GOT3 (cell line): Measurements from ENCODE around the gene HUNK.

Experiments used
- DNase-seq: peaks from one replicate; lab custom pipeline; 2025; ENCODE audit warnings: mixed read lengths; lab: John Stamatoyannopoulos, UW

The HUNK gene

GRCh38 chr21:31959881-31960280 lies 87.1 kb downstream of the HUNK start:
- DNase-seq = no peak

GRCh38 chr21:31961027-31961426 lies 88.2 kb downstream of the HUNK start:
- no peak for DNase-seq

DNA sequence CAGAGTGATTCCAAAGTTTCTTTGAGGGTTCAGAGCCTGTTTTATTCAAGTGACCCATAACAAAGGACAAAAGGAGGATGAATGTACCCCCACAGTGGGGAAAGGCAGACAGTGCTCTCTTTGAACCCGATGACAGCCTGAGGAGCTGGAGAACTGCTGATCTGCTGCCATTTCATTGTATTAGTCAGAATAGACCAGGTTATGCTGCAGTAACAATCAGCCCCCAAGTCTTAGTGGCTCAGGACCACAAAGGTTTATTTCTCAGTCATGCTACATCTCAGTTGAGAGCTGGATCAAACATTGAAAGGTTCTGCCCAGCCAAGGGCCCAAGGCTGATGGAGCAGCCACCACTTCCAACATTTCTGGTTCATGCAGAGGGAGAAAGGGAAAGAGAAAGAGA lies 88.9 kb downstream of the HUNK start:
- DNase-seq = no peak

- DNase-seq = no peak
These were observed 91.9 kb downstream of the HUNK start for GRCh38 chr21:31964692-31965091.

- no peak for DNase-seq
These were observed 94.5 kb downstream of the HUNK start for GRCh38 chr21:31967334-31967733.

GRCh38 chr21:31972622-31973021 lies 99.8 kb downstream of the HUNK start:
- no peak for DNase-seq

GRCh38 chr21:31973402-31973944 lies 100.7 kb downstream of the HUNK start:
- no peak for DNase-seq

DNA sequence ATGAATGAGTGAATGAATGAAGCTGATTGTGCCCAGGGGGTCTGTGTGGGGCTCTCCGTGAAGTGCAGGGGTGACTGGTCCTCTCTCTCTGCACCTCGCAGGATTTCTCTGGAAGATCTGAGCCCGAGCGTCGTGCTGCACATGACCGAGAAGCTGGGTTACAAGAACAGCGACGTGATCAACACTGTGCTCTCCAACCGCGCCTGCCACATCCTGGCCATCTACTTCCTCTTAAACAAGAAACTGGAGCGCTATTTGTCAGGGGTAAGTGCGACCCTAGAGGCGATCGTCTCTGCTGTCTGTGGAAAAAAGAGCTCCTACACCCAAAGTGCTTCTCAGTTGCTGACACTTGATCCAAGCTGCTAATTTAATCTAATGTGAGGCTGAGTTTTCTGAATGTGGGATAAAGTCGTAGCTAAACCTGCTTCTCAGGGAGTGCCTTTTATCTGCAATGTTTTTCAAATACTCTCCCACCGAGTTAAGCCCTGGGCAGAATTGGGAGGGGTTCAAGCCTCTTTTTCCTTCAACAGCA lies 101.7 kb downstream of the HUNK start:
- no peak for DNase-seq

DNA sequence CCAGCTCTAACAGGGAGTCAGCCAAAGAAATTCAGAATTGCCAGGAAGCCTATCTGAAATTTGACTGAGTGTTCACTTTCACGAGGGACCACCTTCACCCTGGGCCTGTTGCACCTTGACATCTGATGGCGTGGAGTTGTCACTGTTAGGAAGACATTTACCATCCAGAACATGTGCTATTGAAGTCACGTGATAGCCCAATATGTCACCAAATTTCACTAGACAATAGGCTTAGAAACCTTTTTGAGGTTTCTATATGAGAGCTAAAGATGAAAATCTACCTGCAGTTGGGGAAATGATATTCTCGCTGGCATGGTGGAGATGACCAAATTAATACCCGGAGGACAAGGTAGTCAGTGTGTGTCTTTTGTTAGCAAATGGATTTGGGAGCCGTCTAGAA lies 102.7 kb downstream of the HUNK start:
- no peak for DNase-seq

DNA sequence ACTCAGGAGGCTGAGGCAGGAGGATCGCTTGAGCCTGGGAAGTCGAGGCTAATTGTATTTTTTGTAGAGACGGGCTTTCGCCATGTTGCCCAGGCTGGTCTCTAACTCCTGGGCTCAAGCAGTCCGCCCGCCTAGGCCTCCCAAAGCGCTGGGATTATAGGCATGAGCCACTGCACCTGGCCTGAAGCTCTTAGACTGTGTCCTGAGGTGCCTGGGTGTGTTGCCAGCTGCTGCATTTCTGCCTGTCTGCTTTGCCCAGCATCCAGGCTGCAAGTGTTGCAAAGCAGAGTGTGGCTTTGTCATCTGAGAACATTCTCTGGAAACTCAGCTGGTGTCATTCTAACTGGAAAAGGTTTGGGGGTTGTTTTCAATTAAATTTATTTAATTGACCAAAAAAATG lies 105.0 kb downstream of the HUNK start:
- no peak for DNase-seq

- no peak for DNase-seq
These were observed 110.3 kb downstream of the HUNK start for GRCh38 chr21:31983120-31983519.

GRCh38 chr21:31983554-31983953 lies 110.7 kb downstream of the HUNK start:
- no peak for DNase-seq

- no peak for DNase-seq
These were observed 112.6 kb downstream of the HUNK start for GRCh38 chr21:31985398-31985797.

- no peak for DNase-seq
These were observed 113.4 kb downstream of the HUNK start for GRCh38 chr21:31986035-31986856.

DNA sequence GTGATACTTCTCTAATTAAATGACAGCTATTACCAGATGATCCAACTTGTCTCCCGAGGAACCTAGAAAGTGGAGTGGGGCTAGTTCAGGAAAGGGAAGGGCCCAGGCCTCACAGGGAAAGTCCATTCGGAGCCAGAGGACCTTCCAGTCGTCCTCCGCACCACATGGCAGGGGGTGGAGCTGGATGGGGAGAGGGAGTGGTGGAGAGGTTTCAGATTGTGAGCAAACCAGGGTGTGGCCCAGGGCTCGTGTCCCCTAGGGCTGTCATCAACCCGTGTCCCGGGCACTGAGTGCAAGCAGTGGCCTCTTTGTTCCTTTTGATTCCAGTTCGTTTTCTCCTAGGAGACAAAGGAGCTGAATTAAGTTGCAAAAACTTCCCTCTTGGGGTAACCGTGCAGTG lies 114.9 kb downstream of the HUNK start:
- DNase-seq = no peak

DNA sequence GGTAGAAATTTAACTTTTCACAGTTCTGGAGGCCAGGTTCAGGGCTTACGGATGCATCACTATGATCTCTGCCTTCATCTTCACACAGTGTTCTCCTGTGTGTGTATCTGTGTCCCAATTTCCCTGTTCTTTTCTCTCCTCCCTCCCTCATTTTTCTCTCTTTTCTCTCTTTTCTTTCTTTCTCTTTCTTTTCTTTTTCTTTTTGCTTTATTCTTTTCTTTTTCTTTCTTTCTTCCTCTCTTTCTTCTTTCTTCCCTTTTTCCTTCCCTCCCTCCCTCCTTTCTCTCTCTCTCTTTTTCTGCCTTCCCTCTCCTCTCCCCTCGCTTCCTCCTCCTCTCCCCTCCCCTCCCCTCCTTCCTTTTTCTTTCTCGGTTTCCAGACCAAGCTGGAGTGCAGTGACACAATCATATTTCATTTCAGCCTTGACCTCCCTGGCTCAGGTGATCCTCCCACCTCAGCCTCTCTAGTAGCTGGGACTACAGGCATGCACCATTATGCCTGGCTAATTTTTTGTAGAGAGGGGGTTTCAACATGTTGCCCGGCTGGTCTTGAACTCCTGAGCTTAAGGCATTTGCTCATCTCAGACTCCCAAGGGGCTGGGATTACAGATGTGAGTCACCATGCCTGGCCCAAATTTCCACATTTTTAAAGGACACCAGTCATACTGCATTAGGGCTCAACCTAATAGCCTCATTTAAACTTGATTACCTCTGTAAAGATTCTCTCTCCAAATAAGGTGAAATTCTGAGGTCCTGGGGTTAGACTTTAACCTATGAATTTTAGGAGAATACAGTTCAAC lies 115.9 kb downstream of the HUNK start:
- DNase-seq = no peak

GRCh38 chr21:31991356-31992331 lies 118.8 kb downstream of the HUNK start:
- no peak for DNase-seq

DNA sequence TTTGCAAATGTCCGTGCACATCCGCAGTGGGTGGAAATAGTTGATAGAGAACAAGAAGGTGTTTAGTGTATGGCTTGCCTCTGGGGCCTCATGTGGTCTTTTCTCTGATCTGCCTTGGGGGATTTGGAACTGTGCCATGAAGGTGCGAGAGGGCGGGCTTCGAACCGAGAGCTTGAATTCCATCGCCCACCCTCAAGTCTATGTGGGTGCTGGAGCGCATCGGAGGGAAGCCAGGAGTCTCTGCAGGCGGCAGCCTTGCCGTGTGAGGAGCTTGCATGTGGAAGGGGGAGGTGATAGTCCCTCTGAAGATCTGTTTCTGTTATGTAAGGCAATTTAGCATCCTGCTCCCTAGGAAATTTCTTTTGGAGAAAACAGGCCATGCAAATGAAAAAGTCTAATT lies 119.6 kb downstream of the HUNK start:
- DNase-seq = no peak

GRCh38 chr21:31993826-31994825 lies 121.3 kb downstream of the HUNK start:
- no peak for DNase-seq

GRCh38 chr21:31997191-31997590 lies 124.4 kb downstream of the HUNK start:
- no peak for DNase-seq
